Gastroesophageal sphincter (tissue), 4 donors: ENCODE results near the gene SOWAHB. TPM values are rescaled to one million over a fixed set of nuclear protein-coding genes. Genes with fewer than 3 reads are reported as not detected.

Experiments used
- ATAC-seq: fragments of 150-250 bp; one replicate; pipeline ENCODE4 v1.9.1; 2016; ENCODE audit warnings: mild to moderate bottlenecking, moderate library complexity
- H3K27ac ChIP-seq, 4 donors: fragments of 200-600 bp; sonication (generic) in 3 of 4; 1 replicate in 3 of 4; 2 replicates in 1 of 4; pipeline ENCODE4 v1.5.1; 2016 to 2019
- H3K27me3 ChIP-seq: fragments of 200-600 bp; sonication (generic); one replicate; pipeline ENCODE4 v1.5.1; 2019
- H3K36me3 ChIP-seq, 2 donors: fragments of 200-600 bp; sonication (generic); one replicate each; pipeline ENCODE4 v1.5.1; 2019; ENCODE audit warnings: control low read depth in 1 of 2
- H3K4me1 ChIP-seq, 3 donors: fragments of 200-600 bp; sonication (generic); 1 replicate in 2 of 3; 2 replicates in 1 of 3; pipeline ENCODE4 v1.5.1; 2016 to 2019; ENCODE audit warnings: control low read depth in 2 of 3
- H3K4me3 ChIP-seq, 2 donors: fragments of 200-600 bp; sonication (generic); one replicate each; pipeline ENCODE4 v1.5.1; 2019; ENCODE audit warnings: mild to moderate bottlenecking in 1 of 2, moderate library complexity in 1 of 2
- H3K9me3 ChIP-seq, 3 donors: fragments of 200-600 bp; sonication (generic); one replicate each; pipeline ENCODE4 v1.5.1; 2017 to 2019; ENCODE audit warnings: control low read depth in 2 of 3
- EP300 ChIP-seq: sonication (generic); formaldehyde crosslinking; IDR thresholded peaks from one replicate; pipeline ENCODE4 v1.6.1; 2017; ENCODE audit warnings: antibody characterized with exemption, mild to moderate bottlenecking
- POLR2A ChIP-seq, 2 donors: fragments of 450-650 bp; IDR thresholded peaks; one replicate each; pipeline ENCODE4 v1.6.1; 2017; ENCODE audit warnings: antibody characterized with exemption in 2 of 2, mild to moderate bottlenecking in 2 of 2, moderate library complexity in 1 of 2
- POLR2AphosphoS5 ChIP-seq: sonication (generic); formaldehyde crosslinking; IDR thresholded peaks from one replicate; pipeline ENCODE4 v1.6.1; 2017; ENCODE audit warnings: antibody characterized with exemption
- WGBS, 2 donors: methylation state at CpG; one replicate each; pipeline ENCODE4 v1.1.5; 2018; ENCODE audit warnings: low coverage in 1 of 2; 5-methylcytosine and 5-hydroxymethylcytosine counted together
- total RNA-seq, 4 donors: library from RNA; depleted of rRNA; stranded (reverse); fragments of >200 nt; gene quantifications; one replicate each; pipeline ENCODE4 v1.1.0, GENCODE V29; 2016
- TF ChIP-seq, protein P1 (sequence below), 4 experiments: fragments of 200-600 bp in 2 of 4; fragments of 450-650 bp in 2 of 4; sonication (generic) in 1 of 4; IDR thresholded peaks; one replicate each; pipeline ENCODE4 v1.5.1; 2017 to 2019; ENCODE audit warnings: antibody characterized with exemption in 4 of 4, mild to moderate bottlenecking in 2 of 4, moderate library complexity in 2 of 4

SOWAHB gene
- total RNA-seq, 4 donors from 2014 or later = 0.62 to 1.8 TPM; not detected in 2

DNA sequence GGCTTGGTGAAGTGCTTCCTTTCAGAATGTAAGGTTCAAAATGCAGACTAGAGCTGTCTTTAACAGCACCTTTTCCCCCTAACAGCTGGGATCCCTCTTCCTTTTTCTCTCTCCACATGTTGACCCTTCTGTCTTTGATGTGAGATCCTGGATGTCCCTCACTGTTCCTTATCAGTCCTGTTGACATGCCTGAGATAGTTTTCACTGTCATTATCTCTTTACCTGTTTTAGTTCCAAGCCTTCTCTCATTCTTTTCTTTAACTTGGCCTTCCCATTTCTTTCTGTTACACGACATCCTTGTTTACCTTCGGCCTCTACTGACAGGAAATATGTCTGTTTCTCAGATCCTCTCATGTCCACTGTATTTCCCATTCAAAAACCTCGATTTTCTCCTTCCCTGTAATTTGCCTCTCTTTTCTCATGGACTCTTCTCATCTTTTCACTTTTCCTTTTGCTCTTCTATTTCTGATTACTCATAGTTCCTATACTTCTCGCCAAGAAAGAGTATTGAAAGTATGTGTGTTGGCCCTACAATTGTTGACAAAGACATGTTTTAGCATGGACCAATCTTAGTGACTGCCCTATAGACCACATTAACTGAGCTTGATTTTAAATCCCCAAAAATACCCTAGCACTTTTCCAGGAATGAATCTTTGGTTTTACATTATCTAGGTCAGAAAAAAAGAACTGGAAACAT is 1.2 kb upstream of the SOWAHB start:
- ATAC-seq = no peak
- H3K4me1 ChIP-seq = peaks cover 0 to 20% (median 0%) of the 10 kb centered on the region in 3 donors
- 84 to 100% methylated on average over 4 of the region's 4 CpGs for WGBS, 2 donors

DNA sequence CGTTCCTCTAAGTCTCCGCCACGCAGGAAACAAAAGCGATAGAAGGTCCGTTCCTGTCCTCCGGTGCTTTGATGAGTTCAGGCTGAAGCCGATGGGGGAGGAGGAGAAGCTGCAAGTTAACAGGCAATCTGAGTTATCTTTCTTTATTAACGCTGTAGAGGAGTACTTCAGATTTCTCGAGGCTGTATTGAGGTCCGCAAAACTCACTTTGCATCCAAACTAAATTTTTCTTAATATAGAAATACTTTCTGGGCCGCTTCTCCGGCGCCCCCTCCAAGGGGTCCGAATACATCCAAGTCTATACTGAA is 395 bp upstream of the SOWAHB start:
- H3K4me3 ChIP-seq = peak overlapping the region; percentile 23 to 57
- H3K4me1 ChIP-seq = peaks cover 0 to 20% (median 0%) of the 10 kb centered on the region in 3 donors
- WGBS, 2 donors = 25 to 64% methylated on average over 6 to 11 of the region's 14 CpGs
- no peaks in the 10 kb centered on the region for H3K9me3 ChIP-seq
- peaks cover 57% of the 10 kb centered on the region for H3K27me3 ChIP-seq
- H3K36me3 ChIP-seq = no peaks in the 10 kb centered on the region
- ATAC-seq = no peak
- no peak overlapping the region for H3K27ac ChIP-seq
- no peak for TF ChIP-seq EP300
- TF ChIP-seq POLR2A (IDR thresholded peaks at IDR 0.05) = no peak
- TF ChIP-seq, protein P1, sequence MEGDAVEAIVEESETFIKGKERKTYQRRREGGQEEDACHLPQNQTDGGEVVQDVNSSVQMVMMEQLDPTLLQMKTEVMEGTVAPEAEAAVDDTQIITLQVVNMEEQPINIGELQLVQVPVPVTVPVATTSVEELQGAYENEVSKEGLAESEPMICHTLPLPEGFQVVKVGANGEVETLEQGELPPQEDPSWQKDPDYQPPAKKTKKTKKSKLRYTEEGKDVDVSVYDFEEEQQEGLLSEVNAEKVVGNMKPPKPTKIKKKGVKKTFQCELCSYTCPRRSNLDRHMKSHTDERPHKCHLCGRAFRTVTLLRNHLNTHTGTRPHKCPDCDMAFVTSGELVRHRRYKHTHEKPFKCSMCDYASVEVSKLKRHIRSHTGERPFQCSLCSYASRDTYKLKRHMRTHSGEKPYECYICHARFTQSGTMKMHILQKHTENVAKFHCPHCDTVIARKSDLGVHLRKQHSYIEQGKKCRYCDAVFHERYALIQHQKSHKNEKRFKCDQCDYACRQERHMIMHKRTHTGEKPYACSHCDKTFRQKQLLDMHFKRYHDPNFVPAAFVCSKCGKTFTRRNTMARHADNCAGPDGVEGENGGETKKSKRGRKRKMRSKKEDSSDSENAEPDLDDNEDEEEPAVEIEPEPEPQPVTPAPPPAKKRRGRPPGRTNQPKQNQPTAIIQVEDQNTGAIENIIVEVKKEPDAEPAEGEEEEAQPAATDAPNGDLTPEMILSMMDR (IDR thresholded peaks at IDR 0.05) = no peak
- no peak for TF ChIP-seq POLR2AphosphoS5

More for the DNA sequence above, 1.2 kb upstream of the SOWAHB start:
- no peak for TF ChIP-seq POLR2A (IDR thresholded peaks at IDR 0.05)
- TF ChIP-seq, protein P1 (IDR thresholded peaks at IDR 0.05) = no peak
- TF ChIP-seq EP300 = no peak
- no peak for TF ChIP-seq POLR2AphosphoS5
- Histone ChIP-seq H3K9me3 (no peaks in the 10 kb centered on the region), H3K4me3 (no peak overlapping the region), H3K27me3 (peaks cover 56% of the 10 kb centered on the region), H3K27ac (no peak overlapping the region), H3K36me3 (no peaks in the 10 kb centered on the region)

DNA sequence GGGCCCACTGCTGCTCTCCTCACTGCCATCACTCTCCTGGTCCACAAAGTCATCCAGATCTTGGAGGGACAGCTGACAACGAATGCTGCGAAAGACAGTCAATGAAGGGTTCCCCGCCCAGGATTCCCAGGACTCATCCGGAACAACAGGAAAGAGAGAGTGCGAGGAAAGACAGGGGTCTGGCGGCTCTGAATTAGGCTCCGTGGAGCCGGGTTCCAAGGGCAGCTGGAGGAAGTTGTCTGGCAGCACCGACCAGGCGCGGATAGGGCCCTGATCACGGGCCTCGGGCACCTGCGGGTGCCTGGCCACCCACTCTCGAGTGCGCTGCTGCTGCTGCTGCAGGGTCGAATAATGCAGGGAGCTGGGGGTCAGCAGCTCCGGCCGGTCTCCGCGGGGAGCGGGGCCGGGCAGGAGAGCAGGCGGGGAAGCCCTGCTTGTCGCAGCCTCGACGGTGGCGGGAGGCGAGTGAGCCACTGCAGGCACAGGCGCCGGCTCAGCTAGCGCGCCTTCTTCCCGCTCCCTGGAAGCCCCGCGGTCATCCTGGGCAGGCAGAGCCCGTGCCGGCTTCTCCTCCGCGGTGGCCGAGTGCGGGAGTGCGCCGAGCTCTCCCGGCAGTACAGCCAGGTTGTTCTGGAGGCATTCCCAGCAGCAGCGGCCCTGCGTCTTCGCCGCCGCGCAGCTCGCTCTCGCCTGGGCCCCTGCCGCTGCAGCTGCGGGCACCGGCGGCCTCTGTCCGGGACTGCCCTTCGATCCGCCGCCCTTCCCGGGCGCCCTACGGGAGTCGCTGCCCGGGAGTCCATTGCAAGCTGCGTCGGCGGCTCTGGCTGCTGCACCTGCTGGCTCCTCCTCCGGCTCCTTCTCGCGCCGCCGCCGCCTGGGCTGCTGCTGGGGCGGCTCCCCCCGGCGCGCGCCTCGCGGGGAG is 1.1 kb downstream of the SOWAHB start:
- TF ChIP-seq, protein P1 (IDR thresholded peaks at IDR 0.05) = no peak
- TF ChIP-seq POLR2A (IDR thresholded peaks at IDR 0.05) (no peak), POLR2AphosphoS5 (no peak), EP300 (no peak)
- WGBS, 2 donors = 49% methylated on average over 5 of the region's 82 CpGs; no CpG with 5 or more reads in 1 of the 2 donors
- no peaks in the 10 kb centered on the region for H3K36me3 ChIP-seq
- peak; percentile 64 for ATAC-seq
- H3K27me3 ChIP-seq = peaks cover 61% of the 10 kb centered on the region
- H3K9me3 ChIP-seq = no peaks in the 10 kb centered on the region
- H3K27ac ChIP-seq = no peak overlapping the region
- peaks cover 0 to 20% (median 0%) of the 10 kb centered on the region in 3 donors for H3K4me1 ChIP-seq
- H3K4me3 ChIP-seq = peak overlapping the region; percentile 23 to 57

DNA sequence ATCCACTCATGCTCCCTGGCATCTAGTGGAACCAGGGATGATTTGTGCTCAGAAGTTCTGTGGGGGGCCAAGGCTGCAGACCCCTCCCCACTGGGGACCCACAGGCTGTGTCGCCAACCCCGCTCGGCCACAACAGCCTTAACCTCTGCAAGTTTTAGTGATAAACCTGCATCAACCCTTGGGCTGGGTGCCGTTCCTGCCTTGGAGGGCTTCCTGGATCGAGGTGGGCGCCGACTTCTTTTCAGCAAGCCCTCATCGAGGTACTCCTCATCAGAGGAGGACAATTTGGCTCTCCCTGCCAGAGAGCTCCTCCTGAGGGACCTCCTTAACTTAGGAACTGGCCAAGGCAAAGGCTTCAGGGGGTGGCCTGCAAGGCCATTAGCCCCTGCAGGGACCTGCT is 1.9 kb downstream of the SOWAHB start:
- Histone ChIP-seq H3K36me3 (no peaks in the 10 kb centered on the region), H3K27me3 (peaks cover 61% of the 10 kb centered on the region), H3K4me1 (peaks cover 0 to 20% (median 0%) of the 10 kb centered on the region in 3 donors), H3K27ac (no peak overlapping the region), H3K9me3 (no peaks in the 10 kb centered on the region), H3K4me3 (no peak overlapping the region)
- no CpG with 5 or more reads among the region's 8 CpGs for WGBS, 2 donors
- TF ChIP-seq, protein P1 (IDR thresholded peaks at IDR 0.05) = no peak
- no peak for ATAC-seq
